G401.6 (cell line): ENCODE measurements around the gene ZNF580.

Source experiments
- FAIRE-seq: peaks from 2 replicates; lab custom pipeline; 2012; peaks lifted over from hg19 to GRCh38; lab: Jason Lieb, UNC

ZNF580 gene

DNA sequence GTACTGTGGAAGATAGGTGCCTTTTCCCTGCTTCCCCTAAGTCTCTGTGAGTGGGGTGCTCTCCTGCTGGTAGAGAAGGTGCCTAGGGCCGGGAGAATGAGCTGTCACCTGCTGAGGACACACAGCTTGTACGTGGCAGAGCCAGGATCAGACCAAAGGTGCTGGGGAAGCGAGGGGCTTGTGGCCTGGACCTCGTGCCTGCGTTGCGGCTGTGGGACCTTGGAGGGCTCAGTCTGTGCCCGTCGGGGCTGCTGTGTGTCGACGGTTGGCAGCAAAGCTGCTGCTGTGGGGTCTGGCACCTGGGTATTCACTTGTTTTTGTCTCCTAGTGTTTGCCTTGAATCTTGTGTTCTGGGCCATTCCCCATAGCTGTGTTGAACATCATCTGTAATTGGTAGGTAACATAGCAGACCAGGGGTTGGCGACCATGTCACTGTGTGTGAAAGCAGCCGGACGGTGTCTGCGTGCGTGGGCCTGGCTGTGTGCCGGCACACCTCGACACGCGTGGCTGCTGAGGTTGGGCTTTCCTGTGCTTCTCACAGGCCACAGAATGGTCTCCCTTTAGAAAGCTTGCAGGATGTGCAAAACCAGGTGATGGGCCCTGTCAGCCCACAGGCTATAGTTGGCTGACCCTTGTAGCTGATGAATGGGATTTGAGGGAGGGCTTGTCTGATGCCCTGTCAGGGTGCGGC is 23.2 kb downstream of the ZNF580 start:
- no peak for FAIRE-seq

DNA sequence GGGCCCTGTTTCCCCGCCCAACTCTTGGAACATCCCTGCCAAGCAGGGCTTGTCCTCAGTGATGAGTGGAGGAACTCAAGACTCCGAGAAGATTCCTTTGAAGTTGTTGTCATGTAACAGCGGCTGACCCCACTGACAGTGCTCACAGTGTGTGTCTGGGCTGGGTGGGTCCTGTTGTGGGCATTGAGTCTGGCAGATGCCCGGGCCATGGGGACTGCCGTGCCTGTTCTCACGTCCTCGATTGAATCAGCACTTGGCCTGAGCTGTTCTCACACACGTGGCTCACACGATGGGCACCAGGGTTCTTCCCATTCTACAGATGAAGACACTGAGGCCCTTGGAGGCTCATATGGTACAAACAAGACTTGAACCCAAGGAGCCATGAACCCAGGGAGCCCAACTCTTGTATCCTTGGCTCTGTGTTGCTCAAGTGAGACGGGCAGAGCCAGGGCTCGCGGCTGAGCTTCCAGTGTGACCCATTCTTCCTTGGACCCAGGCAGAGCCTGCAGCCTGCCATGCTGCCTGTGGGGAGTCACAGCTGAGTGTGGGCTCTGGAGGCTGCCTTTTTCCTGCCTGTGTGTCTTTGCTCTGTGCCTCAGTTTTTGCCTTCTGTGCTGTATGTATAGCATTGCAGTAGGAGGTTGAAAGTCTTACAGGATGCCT is 25.7 kb downstream of the ZNF580 start:
- no peak for FAIRE-seq

DNA sequence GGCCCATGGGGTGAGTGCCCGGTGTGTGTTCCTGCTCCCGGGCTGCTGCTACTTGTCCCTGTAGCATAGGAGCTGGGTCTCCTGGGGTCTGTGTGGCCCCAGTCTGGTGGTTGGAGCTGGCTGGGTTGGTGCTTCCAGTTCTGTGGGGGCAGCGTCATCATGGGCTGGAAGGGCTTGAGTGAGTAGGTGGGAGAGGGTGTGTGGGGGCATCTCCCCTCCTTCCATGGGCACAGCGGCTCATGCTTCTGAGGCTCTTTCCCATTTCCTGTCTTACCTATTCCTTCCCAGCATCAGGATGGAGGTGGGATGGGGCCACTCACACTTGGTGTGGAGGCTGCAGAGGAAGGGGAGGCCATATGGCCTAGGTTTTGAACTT is 26.2 kb downstream of the ZNF580 start:
- no peak for FAIRE-seq

DNA sequence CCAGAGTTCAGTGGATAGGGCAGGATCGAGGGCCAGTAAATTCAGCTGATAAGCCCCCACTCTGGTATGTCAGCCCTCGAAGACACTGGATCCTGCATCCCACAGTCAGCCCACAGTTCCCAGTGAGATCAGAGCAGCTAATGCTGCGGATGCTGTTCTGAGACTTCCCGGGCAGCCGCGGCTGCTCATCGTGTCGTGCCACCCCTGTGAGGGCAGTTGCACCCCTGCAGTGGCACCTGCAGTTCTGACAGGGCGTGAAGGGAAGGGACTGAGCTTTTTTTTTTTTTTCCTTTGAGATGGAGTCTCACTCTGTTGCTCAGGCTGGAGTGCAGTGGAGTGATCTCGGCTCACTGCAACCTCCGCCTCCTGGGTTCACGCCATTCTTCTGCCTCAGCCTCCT is 26.7 kb downstream of the ZNF580 start:
- FAIRE-seq = no peak

DNA sequence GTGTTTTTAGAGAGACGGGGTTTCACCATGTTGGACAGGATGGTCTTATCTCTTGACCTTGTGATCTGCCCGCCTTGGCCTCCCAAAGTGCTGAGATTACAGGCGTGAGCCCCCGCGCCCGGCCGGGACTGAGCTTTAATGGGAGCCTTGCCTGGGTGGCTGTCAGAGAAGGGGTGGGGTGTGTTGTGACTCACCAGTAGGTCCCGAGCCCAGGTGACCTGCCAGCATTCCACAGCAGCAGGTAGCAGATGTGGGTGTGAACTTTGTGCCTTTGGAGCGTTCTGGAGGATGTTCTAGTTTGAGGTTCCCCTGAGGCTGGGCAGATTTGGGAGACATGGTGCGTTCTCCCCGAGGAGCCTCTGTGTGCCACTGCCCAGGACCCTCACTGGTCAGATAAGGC is 27.2 kb downstream of the ZNF580 start:
- FAIRE-seq = no peak

DNA sequence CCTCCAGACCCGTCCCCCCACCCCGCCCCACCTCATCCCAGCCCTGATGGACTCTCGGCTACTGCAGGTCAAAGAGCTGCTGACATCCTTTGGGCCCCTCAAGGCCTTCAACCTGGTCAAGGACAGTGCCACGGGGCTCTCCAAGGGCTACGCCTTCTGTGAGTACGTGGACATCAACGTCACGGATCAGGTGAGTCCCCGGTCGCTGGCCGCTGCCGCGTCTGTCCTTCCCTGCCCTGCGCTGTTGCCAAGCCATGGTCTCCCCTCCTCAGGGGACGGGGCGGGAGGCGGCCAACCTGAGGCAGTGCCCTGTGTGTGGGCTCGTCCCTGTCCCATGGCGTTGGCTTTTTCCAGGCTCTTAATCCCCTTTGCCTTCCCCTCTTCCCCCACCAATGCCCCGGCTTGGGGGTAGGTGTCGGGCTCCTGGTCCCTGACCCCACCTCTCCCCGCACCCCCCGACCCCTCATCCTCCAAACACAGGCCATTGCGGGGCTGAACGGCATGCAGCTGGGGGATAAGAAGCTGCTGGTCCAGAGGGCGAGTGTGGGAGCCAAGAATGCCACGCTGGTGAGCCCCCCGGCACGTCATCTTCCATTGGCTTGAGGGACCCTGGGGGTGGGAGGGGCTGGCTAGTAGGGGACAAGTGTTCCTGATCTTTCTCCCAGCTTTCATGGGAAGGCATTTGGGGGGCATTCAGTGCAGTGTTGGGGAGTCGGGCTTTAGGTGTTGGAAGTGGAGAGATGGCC is 28.0 kb downstream of the ZNF580 start:
- no peak for FAIRE-seq

DNA sequence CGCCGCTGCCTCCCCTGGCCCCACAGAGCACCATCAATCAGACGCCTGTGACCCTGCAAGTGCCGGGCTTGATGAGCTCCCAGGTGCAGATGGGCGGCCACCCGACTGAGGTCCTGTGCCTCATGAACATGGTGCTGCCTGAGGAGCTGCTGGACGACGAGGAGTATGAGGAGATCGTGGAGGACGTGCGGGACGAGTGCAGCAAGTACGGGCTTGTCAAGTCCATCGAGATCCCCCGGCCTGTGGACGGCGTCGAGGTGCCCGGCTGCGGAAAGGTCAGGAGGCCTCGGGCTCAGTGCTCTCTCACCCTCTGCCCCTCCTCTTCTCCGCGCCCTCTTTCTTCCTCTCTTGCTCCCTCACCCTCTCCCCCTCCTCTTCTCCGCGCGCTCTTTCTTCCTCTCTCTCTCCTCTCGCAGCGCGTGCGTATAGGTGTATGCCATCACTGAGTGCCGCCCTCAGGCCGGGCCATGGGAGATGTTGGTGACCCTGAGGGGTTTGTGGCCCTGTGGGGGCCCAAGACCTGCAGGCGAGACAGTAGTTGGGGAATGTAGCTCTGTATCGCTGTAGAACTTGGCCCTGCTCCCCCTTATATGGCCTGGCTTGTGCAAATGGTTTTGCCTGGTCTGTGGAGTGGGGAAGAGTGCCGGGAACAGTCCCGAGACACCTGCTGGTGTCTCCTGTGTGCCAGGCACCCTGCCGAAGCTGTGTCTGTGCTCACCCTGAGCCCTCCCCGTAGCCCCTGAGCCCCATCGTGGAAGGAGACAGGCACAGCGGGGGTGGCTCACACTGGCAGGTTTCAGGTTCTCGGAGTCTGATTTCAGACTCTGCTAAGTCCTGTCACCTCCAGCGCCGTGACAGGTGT is 28.8 kb downstream of the ZNF580 start:
- no peak for FAIRE-seq

DNA sequence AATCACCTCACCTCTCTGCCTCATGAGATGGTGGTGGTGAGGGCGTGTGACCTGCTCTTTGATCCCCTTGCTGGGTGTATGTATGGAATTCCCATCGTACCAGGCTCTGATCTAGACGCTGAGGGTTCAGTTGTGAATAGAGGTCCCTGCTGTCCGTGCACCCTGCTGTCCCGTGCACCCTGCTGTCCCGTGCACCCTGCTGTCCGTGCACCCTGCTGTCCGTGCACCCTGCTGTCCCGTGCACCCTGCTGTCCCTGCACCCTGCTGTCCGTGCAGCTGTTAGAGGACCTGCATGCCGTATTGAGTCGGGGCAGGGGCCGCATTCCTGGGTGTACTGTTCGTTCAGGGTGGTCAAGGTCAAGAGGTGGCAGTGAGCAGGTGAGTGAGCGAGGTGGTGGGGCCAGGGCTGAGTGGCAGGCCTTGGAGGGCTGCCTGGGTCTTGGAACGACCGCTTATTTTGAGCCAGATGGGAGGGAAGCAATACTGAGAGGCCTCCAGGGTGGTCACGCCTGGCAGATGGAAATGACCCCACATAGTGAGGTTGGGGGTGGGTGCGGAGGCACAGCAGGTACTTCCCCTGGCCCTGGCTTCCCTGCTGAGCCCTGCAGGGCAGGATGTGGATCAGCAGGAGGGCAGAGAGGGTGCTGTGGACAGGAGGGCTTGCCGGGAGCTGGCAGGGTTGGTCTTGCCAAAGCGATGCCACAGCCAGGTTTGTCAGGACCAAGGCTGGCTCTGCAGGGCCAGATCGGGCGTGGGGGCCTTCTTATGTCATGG is 29.7 kb downstream of the ZNF580 start:
- no peak for FAIRE-seq

DNA sequence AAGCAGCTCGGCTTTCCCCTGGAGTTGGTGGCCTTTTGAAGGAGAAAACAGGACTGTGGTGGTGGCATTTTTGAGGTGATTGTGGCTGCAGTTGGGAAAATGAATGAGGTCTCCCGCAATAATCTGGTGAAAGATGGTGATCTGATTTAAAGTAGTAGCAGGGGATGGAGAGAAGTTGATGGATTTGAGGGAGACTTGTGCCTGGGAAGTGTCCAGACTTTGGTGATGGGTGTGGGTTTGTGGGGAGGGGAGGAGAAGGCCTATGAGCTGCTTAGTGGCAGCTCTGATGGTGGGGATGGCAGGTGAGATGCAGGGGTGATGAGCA is 30.2 kb downstream of the ZNF580 start:
- FAIRE-seq = no peak

DNA sequence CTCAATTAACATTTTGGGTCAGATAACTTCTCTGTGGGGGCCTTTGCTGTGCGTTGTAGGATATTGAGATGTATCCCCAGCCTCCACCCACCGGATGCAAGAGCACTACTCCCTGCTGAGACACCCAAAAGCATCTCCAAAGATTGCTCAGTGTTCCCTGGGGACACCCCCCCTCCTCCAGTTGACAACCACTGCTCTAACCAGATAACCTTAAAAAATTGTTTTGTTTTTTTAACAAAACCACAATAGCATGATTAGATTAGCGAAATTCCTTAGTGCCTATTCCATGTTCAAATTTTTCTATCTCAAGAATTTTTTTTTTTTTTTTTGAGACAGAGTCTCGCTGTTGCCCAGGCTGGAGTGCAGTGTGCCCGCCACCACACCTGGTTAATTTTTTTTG is 31.6 kb downstream of the ZNF580 start:
- FAIRE-seq = no peak

DNA sequence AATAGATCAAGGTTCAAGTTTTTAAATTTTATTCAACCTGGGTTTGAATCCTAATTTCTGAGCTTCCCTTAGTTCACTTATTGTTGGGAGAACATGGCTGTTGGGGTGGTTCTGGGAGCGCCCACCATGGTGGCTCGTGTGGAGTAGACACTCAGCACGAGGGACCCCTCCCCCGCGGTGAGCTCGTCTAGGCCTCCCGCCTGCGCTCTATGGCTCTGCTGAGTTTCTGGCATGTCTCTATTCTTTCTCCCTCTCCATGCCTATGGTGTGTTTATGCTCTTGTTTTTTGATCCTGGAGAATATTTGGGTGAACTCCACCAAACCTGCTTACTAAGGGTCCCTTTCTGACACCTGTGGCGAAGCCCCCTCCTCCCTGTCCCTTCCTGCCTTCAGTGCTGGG is 32.7 kb downstream of the ZNF580 start:
- no peak for FAIRE-seq

DNA sequence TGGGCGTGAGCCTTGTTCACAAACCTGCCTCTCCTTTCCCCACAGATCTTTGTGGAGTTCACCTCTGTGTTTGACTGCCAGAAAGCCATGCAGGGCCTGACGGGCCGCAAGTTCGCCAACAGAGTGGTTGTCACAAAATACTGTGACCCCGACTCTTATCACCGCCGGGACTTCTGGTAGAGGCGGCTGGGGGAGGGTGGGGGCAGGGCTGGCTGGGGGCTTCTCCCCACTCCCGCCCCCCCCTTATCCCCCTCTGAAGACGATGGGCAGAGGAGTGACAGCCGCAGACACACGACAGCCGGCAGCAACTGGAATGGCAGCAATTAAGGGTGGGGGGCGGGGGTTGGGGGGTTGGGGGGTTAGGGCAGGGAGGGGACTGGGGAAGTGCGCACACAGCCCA is 33.1 kb downstream of the ZNF580 start:
- no peak for FAIRE-seq

DNA sequence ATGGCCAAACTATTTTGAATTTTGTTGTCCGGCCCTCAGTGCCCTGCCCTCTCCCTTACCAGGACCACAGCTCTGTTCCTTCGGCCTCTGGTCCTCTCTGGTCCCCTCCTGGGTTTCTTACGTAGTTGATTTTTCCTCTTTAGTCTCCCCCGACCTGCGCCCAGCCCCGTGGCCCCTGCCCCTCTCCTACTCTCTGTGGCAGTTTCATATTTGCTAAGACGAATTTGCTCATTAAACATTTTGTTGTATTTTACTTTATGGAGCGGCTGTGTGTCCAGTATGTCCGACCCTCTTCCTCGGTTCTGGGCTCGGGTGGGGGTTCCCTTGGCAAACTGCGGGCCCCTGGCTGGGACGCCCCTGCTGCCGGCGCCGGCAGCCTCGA is 33.6 kb downstream of the ZNF580 start:
- FAIRE-seq = no peak

DNA sequence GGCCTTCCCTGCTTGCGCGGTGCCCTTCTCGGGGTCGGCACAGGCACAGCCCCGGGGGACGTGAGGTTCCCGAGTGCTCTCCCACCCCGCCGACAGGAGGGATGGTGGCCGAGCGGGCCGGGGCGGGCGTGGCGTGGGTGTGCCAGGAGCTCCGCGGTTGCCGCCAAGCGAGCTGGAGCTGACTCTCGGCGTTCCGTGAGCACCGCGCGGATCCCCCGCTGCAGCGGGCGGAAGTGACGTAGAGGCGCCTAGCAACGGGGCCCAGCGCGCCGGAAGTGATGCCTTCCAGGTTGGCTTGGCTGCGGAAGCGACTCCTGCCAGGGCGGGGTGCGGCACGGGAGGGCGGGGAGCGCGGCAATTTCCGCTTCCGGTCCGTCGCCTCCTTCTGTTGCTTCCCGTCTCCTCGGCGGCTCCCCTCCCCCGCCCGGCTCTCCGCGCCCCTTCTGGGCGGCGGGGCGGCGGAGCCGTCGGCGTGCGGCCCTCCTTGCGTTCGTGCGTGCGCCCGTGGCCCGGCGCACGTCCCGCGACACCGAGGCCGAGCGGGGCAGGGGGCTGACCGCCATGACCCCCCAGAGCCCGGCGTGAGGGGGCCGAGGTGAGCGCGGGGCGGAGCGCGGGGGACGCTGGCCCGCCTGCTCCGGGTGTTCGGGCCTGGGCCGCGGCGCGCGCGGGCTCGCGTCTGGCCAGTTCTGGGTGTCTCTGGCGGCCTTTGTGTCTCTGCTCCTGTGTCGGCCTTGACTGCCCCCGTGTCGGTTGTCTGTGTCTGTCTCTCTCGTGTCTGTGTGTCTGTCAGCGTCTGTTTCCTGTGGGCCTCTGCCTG is 34.2 kb downstream of the ZNF580 start, which contains the start of gene EPN1:
TSS of gene EPN1 (plus strand) at position 386 of the 820 bp plus-strand sequence. CDS start 3,402 bp downstream, outside the sequence.
- FAIRE-seq = peak; percentile 90

DNA sequence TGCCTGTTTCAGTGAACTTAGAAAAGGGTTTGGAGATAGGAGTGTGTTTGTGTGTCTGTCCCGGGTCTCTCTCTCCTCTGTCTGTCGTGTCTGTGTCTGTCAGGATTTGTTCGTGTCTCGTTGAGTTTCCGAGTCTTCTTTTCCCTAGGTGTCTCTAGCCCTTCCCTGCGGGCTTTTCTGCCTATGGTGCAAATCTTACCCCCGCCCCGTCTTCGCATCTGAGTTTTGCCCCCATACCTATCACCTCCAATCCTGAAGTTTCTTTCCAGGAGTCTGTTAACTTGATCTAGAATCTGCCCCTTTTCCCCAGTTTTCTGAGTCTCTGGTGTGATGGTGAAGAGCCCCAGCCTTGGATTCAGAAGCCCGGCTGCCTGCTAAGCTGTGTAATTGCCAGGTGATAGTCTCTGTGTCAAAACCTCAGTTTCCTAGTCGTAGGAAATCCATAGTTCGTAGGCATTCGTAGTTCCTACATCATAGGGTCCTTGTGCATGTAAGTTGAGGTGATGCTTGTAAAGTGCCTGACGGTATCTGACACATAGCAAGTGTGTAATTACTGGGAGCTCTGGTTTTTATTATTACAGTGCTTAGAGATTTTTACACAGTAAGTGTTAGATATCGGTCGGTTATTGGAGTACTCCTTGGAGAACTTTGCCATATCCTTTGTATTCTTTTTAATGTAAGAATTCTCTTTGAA is 35.0 kb downstream of the ZNF580 start:
- FAIRE-seq = no peak

DNA sequence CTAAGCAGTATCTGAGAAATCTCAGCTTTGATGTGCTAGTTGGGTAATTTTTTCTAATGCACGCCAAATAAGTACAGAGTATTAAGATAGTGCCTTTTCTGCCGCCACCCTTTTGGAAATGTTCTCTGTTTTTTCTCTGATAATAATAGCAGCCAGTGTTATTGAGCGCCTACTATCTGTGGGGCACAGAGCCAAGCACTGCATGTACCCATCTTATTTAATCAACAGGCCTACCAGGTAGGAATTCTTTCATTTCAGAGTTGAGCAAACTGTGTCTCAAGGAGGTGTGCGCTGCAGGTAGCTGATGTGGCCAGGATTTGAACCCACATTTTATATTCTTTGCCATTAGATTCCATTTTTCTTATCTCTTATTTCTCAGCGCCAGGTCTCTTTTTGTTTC is 35.6 kb downstream of the ZNF580 start:
- FAIRE-seq = no peak

DNA sequence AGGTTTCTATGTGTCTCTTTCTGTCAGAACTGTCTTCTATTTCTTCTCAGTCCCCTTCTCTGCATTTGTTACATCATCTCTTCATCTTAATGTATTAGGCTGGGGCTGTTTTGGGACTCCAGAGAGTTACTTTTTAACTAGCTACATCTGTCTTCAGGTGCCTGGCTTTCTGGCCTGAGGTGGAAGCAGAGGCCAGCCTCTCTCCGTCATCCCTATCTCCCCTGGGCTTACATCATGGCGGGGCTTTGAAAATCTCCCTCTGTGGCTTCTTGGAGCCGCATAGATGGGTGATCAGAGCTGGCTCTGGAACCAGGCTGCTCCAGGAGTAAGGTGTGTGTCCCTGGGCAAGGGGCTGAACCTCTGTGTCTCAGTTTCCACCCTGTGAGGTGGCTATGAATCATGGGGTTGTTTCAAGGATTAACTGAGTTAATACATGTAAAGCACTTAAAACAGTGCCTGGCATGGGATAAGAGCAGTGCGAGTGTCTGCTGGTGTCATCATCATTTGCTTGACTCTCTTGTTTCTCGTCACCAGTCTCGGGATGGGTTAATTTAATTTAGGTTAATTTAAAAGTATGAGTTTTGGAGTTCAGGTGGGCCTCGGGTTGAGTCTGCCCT is 36.2 kb downstream of the ZNF580 start:
- no peak for FAIRE-seq

DNA sequence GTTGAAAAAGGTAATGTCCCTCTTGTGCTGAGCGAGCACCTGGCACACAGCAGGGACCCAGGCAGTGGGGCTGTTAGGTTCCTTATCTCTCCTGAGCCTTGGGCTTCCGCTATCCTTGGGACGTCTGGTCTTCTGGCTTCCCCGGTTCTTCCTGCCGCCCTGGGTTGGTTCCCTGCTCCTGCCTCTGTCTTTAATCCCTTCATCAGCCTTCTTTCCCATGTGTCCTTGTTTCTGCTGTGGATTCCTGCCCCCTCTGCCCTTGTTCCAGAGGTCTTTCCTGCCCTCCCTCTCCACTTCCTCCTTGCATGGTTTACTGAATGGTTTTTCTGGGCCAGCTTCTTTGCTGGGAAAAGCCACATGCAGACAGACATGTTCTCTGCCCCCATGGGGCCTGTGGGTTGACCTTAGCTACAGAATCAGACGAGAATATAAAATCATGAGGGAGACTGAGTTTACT is 36.8 kb downstream of the ZNF580 start:
- no peak for FAIRE-seq

DNA sequence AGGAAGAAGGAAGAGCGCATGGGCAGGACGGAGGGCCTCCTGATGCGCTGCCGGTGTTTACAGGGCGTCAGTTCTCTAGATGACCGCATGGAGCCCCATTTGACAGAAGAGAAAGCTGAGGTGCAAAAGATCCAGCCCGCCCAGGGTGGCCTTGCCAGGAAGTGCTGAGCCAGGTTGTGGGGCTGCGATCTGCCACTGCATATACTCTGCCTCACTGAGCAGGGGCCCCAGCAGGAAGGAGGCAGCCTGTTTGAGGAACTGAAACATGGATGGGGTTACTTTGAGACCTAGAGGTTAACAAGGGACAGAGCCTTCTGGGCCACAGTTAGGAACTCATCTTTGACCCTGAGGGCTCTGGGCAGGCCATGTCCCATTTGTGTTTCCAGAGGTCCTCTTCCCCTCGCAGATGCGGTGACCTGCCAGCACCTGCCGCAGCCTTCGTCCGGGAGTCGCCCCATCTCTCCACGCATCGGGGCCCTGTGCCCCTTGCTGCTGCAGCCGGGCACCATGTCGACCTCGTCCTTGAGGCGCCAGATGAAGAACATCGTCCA is 37.4 kb downstream of the ZNF580 start:
- FAIRE-seq = no peak
